ENCODE results near the gene FAM228B. TPM values are rescaled to one million over a fixed set of nuclear protein-coding genes. Genes with fewer than 3 reads are reported as not detected.

The FAM228B gene
- total and polyA plus RNA-seq, 7 donors, result 1.4 to 44.1 (median 24.7) TPM

DNA sequence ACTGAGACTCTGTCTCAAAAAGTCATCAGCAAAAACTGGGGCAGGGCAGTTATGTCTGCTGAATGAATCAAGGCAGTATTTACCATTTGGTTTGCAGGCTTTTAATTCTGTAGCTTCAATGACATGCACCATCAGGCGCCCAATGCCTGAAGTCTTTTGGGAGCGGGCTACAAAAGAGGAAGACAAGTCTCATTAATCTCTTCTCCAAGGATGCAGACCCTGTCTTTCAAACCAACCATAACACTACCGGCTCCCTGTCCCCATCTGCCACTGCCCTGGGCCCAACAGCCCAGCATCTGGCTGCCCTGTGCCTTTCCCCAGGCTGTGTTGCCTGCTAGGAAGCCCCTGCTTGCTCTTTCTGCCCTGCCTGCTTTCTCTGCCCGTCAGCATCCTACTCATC, 81.9 kb downstream of the FAM228B start:
- H3K4me1 ChIP-seq, result no peaks in the 10 kb centered on the region
- TF ChIP-seq, protein P1, sequence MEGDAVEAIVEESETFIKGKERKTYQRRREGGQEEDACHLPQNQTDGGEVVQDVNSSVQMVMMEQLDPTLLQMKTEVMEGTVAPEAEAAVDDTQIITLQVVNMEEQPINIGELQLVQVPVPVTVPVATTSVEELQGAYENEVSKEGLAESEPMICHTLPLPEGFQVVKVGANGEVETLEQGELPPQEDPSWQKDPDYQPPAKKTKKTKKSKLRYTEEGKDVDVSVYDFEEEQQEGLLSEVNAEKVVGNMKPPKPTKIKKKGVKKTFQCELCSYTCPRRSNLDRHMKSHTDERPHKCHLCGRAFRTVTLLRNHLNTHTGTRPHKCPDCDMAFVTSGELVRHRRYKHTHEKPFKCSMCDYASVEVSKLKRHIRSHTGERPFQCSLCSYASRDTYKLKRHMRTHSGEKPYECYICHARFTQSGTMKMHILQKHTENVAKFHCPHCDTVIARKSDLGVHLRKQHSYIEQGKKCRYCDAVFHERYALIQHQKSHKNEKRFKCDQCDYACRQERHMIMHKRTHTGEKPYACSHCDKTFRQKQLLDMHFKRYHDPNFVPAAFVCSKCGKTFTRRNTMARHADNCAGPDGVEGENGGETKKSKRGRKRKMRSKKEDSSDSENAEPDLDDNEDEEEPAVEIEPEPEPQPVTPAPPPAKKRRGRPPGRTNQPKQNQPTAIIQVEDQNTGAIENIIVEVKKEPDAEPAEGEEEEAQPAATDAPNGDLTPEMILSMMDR (IDR thresholded peaks at IDR 0.05), result no peak
- TF ChIP-seq POLR2A (IDR thresholded peaks at IDR 0.05) (no peak), POLR2AphosphoS5 (IDR thresholded peaks at IDR 0.05) (no peak), EP300 (IDR thresholded peaks at IDR 0.05) (no peak)
- DNase-seq, result no peak
- intact Hi-C loops (cut with DNase I), result no loop called here
- peaks cover 23 to 83% (median 42%) of the 10 kb centered on the region in 4 donors for H3K36me3 ChIP-seq
- H3K9me3 ChIP-seq, result no peaks in the 10 kb centered on the region
- 91 to 95% methylated on average over 4 of the region's 4 CpGs for WGBS, 2 donors
- no peaks in the 10 kb centered on the region for H3K27me3 ChIP-seq
- no peak overlapping the region for H3K27ac ChIP-seq
- no peak overlapping the region for H3K4me3 ChIP-seq

DNA sequence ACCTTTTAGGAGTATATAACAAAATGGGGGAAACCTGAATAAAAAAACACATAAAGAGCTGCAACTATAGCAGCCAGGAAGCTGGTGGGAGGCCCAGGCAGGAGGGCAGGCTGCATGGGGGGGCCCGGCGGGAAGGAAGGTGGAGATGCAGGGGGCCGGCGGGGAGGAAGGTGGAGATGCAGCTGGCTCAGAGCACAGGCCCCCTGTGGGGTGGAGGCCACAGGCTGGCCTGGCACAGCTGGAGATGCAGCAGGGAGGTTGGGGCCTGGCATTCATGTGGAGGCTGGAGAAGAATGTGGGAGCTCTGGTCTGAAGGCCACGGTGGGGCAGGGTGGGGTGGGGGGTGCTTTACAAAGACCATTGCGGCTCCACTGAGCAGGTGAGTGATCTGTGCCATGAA, 83.0 kb downstream of the FAM228B start:
- H3K9me3 ChIP-seq, result no peaks in the 10 kb centered on the region
- no peak for DNase-seq
- H3K27me3 ChIP-seq, result no peaks in the 10 kb centered on the region
- peaks cover 23 to 91% (median 44%) of the 10 kb centered on the region in 4 donors for H3K36me3 ChIP-seq
- H3K4me1 ChIP-seq, result no peaks in the 10 kb centered on the region
- no peak overlapping the region for H3K4me3 ChIP-seq
- no peak overlapping the region for H3K27ac ChIP-seq
- intact Hi-C loops (cut with DNase I), result no loop called here
- WGBS, 2 donors, result 94 to 96% methylated on average over 6 of the region's 6 CpGs
- TF ChIP-seq EP300 (IDR thresholded peaks at IDR 0.05), result no peak
- no peak for TF ChIP-seq POLR2AphosphoS5 (IDR thresholded peaks at IDR 0.05)
- TF ChIP-seq, protein P1 (IDR thresholded peaks at IDR 0.05), result no peak
- no peak for TF ChIP-seq POLR2A (IDR thresholded peaks at IDR 0.05)

GRCh38 chr2:24206714-24207113, 83.4 kb downstream of the FAM228B start:
- no peak overlapping the region for H3K27ac ChIP-seq
- TF ChIP-seq POLR2AphosphoS5 (IDR thresholded peaks at IDR 0.05) (no peak), EP300 (IDR thresholded peaks at IDR 0.05) (no peak)
- TF ChIP-seq, protein P1 (IDR thresholded peaks at IDR 0.05), result no peak
- no peak overlapping the region for H3K4me3 ChIP-seq
- DNase-seq, result no peak
- no peaks in the 10 kb centered on the region for H3K9me3 ChIP-seq
- WGBS, 2 donors, result 86 to 88% methylated on average over 8 of the region's 8 CpGs
- intact Hi-C loops (cut with DNase I), result no loop called here
- no peaks in the 10 kb centered on the region for H3K4me1 ChIP-seq
- H3K36me3 ChIP-seq, result peaks cover 23 to 91% (median 45%) of the 10 kb centered on the region in 4 donors
- H3K27me3 ChIP-seq, result no peaks in the 10 kb centered on the region

DNA sequence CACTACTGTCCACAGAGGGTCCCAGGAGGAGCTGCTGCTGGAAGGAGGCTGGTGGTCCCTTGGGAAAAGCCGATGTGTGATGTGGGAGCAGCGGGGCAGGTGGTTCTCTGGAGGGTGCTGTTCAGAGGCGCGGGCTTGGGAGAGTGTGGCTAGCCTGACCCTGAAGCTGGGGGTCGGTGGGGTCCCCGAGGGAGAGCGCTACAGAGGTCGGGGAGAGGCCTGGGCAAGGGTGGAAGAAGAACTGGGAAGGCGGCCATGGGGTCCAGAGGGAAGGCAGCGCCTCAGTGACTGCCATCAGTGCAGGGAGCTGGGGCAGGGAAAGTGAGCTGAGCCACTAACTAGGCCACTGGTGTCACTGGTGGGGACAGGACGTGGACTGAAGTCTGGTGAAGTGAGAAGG, 84.1 kb downstream of the FAM228B start:
- 87 to 94% methylated on average over 11 of the region's 11 CpGs for WGBS, 2 donors
- H3K4me1 ChIP-seq, result no peaks in the 10 kb centered on the region
- intact Hi-C loops (cut with DNase I), result no loop called here

More for the DNA sequence above, 84.1 kb downstream of the FAM228B start:
- no peak overlapping the region for H3K4me3 ChIP-seq
- H3K27me3 ChIP-seq, result no peaks in the 10 kb centered on the region
- H3K27ac ChIP-seq, result no peak overlapping the region
- H3K36me3 ChIP-seq, result peaks cover 23 to 93% (median 49%) of the 10 kb centered on the region in 4 donors
- no peak for DNase-seq
- TF ChIP-seq, protein P1 (IDR thresholded peaks at IDR 0.05), result no peak
- TF ChIP-seq POLR2AphosphoS5 (IDR thresholded peaks at IDR 0.05) (no peak), EP300 (IDR thresholded peaks at IDR 0.05) (no peak)
- H3K9me3 ChIP-seq, result no peaks in the 10 kb centered on the region
